Measurements from ENCODE around the gene SVOPL. TPM values are rescaled to one million over a fixed set of nuclear protein-coding genes. Genes with fewer than 3 reads are reported as not detected.

SVOPL gene
- polyA plus RNA-seq, 1 of the 3 experiments (the other 2 are of a cell fraction) = not detected

DNA sequence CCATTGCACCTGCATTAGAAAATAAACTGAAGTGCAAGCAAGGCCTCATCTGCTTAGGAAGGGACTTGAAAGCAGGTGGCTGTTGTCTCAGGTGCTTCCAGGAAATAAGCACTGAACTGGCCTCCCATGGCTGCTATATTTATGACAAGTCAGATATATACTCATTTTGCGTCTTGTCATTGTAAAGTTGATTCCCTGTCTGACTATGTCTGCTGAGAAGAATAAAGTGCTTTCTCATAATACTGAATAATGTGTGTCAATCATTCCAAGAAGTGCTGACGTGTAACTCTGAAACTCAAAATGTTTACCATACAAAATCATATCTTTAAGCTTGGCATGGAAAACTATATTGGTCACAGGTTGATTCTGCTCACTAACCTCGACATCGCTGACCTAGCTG, 44.9 kb upstream of the SVOPL start:
- H3K4me2 ChIP-seq = no peak overlapping the region
- H3K4me3 ChIP-seq (ENCODE audit: low read depth in 2 of 2, low read length in 1 of 2) = no peak overlapping the region
- no peaks in the 10 kb centered on the region for H3K9me2 ChIP-seq
- peaks cover 0 to 2% of the 10 kb centered on the region in 2 experiments; a peak in 1 of 4 replicates for H3K4me1 ChIP-seq (ENCODE audit: control insufficient read depth in 1 of 2, insufficient read depth in 2 of 2, low read depth in 1 of 2, low read length in 1 of 2)
- H4K20me1 ChIP-seq (ENCODE audit: insufficient read depth) = no peaks in the 10 kb centered on the region
- H3F3A ChIP-seq (replicated peaks; ENCODE audit: insufficient read depth) = no peaks in the 10 kb centered on the region
- H3K9ac ChIP-seq = no peak overlapping the region
- ChIA-PET CTCF (interaction anchor here (0.5 kb wide), 1 partner anchor 38 kb away, joined by 3 read pairs; no protein-coding TSS in a partner anchor), POLR2A (no interaction called here)
- H3K9me3 ChIP-seq = no peaks in the 10 kb centered on the region
- H3K27ac ChIP-seq (ENCODE audit: low read depth in 2 of 2, low read length in 1 of 2) = no peak overlapping the region
- no peak for DNase-seq
- TF ChIP-seq NFIC (IDR thresholded peaks at IDR 0.05; ENCODE audit: borderline replicate concordance) = no peak
- TF ChIP-seq NRF1 (IDR thresholded peaks at IDR 0.05; ENCODE audit: low read depth, low read length) = no peak
- TF ChIP-seq, protein P1, sequence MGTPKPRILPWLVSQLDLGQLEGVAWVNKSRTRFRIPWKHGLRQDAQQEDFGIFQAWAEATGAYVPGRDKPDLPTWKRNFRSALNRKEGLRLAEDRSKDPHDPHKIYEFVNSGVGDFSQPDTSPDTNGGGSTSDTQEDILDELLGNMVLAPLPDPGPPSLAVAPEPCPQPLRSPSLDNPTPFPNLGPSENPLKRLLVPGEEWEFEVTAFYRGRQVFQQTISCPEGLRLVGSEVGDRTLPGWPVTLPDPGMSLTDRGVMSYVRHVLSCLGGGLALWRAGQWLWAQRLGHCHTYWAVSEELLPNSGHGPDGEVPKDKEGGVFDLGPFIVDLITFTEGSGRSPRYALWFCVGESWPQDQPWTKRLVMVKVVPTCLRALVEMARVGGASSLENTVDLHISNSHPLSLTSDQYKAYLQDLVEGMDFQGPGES (IDR thresholded peaks at IDR 0.05; ENCODE audit: low read depth, low read length) = no peak
- TF ChIP-seq, protein P2, sequence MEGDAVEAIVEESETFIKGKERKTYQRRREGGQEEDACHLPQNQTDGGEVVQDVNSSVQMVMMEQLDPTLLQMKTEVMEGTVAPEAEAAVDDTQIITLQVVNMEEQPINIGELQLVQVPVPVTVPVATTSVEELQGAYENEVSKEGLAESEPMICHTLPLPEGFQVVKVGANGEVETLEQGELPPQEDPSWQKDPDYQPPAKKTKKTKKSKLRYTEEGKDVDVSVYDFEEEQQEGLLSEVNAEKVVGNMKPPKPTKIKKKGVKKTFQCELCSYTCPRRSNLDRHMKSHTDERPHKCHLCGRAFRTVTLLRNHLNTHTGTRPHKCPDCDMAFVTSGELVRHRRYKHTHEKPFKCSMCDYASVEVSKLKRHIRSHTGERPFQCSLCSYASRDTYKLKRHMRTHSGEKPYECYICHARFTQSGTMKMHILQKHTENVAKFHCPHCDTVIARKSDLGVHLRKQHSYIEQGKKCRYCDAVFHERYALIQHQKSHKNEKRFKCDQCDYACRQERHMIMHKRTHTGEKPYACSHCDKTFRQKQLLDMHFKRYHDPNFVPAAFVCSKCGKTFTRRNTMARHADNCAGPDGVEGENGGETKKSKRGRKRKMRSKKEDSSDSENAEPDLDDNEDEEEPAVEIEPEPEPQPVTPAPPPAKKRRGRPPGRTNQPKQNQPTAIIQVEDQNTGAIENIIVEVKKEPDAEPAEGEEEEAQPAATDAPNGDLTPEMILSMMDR (IDR thresholded peaks at IDR 0.05) = no peak
- TF ChIP-seq EZH2phosphoT487 (IDR thresholded peaks at IDR 0.05; ENCODE audit: borderline replicate concordance, low read depth) = no peak
- no peak for TF ChIP-seq MEF2A (IDR thresholded peaks at IDR 0.05; ENCODE audit: borderline replicate concordance, low read depth)
- TF ChIP-seq, protein P3, sequence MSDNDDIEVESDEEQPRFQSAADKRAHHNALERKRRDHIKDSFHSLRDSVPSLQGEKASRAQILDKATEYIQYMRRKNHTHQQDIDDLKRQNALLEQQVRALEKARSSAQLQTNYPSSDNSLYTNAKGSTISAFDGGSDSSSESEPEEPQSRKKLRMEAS (IDR thresholded peaks at IDR 0.05; ENCODE audit: low read depth) = no peak
- TF ChIP-seq SIN3A (IDR thresholded peaks at IDR 0.05; ENCODE audit: borderline replicate concordance, low read depth, low read length) = no peak
- TF ChIP-seq, protein P4, sequence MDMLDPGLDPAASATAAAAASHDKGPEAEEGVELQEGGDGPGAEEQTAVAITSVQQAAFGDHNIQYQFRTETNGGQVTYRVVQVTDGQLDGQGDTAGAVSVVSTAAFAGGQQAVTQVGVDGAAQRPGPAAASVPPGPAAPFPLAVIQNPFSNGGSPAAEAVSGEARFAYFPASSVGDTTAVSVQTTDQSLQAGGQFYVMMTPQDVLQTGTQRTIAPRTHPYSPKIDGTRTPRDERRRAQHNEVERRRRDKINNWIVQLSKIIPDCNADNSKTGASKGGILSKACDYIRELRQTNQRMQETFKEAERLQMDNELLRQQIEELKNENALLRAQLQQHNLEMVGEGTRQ (IDR thresholded peaks at IDR 0.05; ENCODE audit: borderline replicate concordance, low read depth, low read length) = no peak
- TF ChIP-seq FOSL2 (IDR thresholded peaks at IDR 0.05; ENCODE audit: borderline replicate concordance, low read depth) = no peak
- no peak for TF ChIP-seq JUND (IDR thresholded peaks at IDR 0.05)
- H3K27me3 ChIP-seq (ENCODE audit: insufficient read depth) = no peaks in the 10 kb centered on the region
- no peak overlapping the region for H2AFZ ChIP-seq (ENCODE audit: low read depth)
- 63% methylated on average over 4 of the region's 4 CpGs for WGBS (ENCODE audit: low lambda C conversion rate)
- no peaks in the 10 kb centered on the region for H3K79me2 ChIP-seq (ENCODE audit: insufficient read depth)
- H3K36me3 ChIP-seq (replicated peaks in 1 of 2; ENCODE audit: control insufficient read depth in 1 of 2, insufficient read depth in 2 of 2, low read length in 1 of 2) = no peaks in the 10 kb centered on the region

DNA sequence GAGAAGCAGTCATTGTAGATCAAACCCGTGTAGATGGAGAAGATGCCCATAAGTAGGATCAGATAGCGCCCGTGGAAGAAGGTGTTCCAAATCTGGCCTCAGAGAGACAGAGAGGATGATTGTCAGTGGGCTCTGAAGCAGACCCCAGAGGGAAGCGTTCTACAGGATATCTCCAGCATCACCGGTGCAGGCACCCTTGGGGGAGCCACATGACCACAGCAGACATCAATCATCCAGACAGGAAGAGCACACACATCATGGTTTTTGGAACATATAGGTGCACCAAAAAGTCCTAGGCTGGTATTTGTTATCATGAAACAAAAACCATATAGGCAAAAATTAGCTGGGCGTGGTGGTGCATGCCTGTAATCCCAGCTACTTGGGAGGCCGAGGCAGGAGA, 44.0 kb upstream of the SVOPL start:
- ChIA-PET POLR2A (no interaction called here), CTCF (no interaction called here)
- Histone ChIP-seq H3K9ac (no peak overlapping the region), H3K9me3 (no peaks in the 10 kb centered on the region), H2AFZ (ENCODE audit: low read depth) (no peak overlapping the region), H3F3A (replicated peaks; ENCODE audit: insufficient read depth) (no peaks in the 10 kb centered on the region), H4K20me1 (ENCODE audit: insufficient read depth) (no peaks in the 10 kb centered on the region), H3K27ac (ENCODE audit: low read depth in 2 of 2, low read length in 1 of 2) (no peak overlapping the region), H3K79me2 (ENCODE audit: insufficient read depth) (no peaks in the 10 kb centered on the region), H3K36me3 (replicated peaks in 1 of 2; ENCODE audit: control insufficient read depth in 1 of 2, insufficient read depth in 2 of 2, low read length in 1 of 2) (no peaks in the 10 kb centered on the region), H3K4me2 (no peak overlapping the region), H3K27me3 (ENCODE audit: insufficient read depth) (no peaks in the 10 kb centered on the region), H3K9me2 (no peaks in the 10 kb centered on the region), H3K4me3 (ENCODE audit: low read depth in 2 of 2, low read length in 1 of 2) (no peak overlapping the region), H3K4me1 (ENCODE audit: control insufficient read depth in 1 of 2, insufficient read depth in 2 of 2, low read depth in 1 of 2, low read length in 1 of 2) (peaks cover 0 to 2% of the 10 kb centered on the region in 2 experiments; a peak in 1 of 4 replicates)
- WGBS (ENCODE audit: low lambda C conversion rate) = 53% methylated on average over 7 of the region's 7 CpGs
- no peak for DNase-seq
- TF ChIP-seq JUND (IDR thresholded peaks at IDR 0.05) (no peak), NRF1 (IDR thresholded peaks at IDR 0.05; ENCODE audit: low read depth, low read length) (no peak), RFX5 (IDR thresholded peaks at IDR 0.05; ENCODE audit: low read length) (no peak), EZH2phosphoT487 (IDR thresholded peaks at IDR 0.05; ENCODE audit: borderline replicate concordance, low read depth) (no peak), TEAD4 (IDR thresholded peaks at IDR 0.05; ENCODE audit: borderline replicate concordance, insufficient read depth) (no peak), GATA2 (CRISPR knock-in tag; IDR thresholded peaks at IDR 0.05) (no peak), FOXM1 (IDR thresholded peaks at IDR 0.05; ENCODE audit: low read depth) (no peak), TCF12 (IDR thresholded peaks at IDR 0.05) (no peak), YY1 (IDR thresholded peaks at IDR 0.05; ENCODE audit: low read depth) (no peak), EP300 (IDR thresholded peaks at IDR 0.05; ENCODE audit: borderline replicate concordance in 1 of 2, low read depth in 1 of 2, low read length in 1 of 2) (no peak), NFIC (IDR thresholded peaks at IDR 0.05; ENCODE audit: borderline replicate concordance) (no peak)
- TF ChIP-seq, protein P5, sequence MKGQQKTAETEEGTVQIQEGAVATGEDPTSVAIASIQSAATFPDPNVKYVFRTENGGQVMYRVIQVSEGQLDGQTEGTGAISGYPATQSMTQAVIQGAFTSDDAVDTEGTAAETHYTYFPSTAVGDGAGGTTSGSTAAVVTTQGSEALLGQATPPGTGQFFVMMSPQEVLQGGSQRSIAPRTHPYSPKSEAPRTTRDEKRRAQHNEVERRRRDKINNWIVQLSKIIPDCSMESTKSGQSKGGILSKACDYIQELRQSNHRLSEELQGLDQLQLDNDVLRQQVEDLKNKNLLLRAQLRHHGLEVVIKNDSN (IDR thresholded peaks at IDR 0.05; ENCODE audit: borderline replicate concordance, low read depth) = no peak
- TF ChIP-seq, protein P3 (IDR thresholded peaks at IDR 0.05; ENCODE audit: low read depth) = no peak
- TF ChIP-seq, protein P6, sequence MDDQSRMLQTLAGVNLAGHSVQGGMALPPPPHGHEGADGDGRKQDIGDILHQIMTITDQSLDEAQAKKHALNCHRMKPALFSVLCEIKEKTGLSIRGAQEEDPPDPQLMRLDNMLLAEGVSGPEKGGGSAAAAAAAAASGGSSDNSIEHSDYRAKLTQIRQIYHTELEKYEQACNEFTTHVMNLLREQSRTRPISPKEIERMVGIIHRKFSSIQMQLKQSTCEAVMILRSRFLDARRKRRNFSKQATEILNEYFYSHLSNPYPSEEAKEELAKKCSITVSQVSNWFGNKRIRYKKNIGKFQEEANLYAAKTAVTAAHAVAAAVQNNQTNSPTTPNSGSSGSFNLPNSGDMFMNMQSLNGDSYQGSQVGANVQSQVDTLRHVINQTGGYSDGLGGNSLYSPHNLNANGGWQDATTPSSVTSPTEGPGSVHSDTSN (IDR thresholded peaks at IDR 0.05) = no peak
